Mammary epithelial cell (primary cell): ENCODE data around the gene MYO5C.

Experiments used
- CTCF ChIP-seq, 2 donors: IDR thresholded peaks in 1 of 2; conservative IDR thresholded peaks in 1 of 2; 2 replicates each; pipeline ENCODE4 v1.5.1; 2011 to 2012; ENCODE audit warnings: inconsistent platforms in 2 of 2, low read length in 2 of 2, mild to moderate bottlenecking in 2 of 2, control low read depth in 1 of 2, low read depth in 1 of 2; ENCODE audit not compliant: insufficient read depth in 1 of 2; ENCODE audit errors: extremely low read depth in 1 of 2
- EZH2 ChIP-seq: IDR thresholded peaks from 2 replicates; pipeline ENCODE4 v1.6.1; 2012; ENCODE audit warnings: low read length, inconsistent platforms, borderline replicate concordance

DNA sequence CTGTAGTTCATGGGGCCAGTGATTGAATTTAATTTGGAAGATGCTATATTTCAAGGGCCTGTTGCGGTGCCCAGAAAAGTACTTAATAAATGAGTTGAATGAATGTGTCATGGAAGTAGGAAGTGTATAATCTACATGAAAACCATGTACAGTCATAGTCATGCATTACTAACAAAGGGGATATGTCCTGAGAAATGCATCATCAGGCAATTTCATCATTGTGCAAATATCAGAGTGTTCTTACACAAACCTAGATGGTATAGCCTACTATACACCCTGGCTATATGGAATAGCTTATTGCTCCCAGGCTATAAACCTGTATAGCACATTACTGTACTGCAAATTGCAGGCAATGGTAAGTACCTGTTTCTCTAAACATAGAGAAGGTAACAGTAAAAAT, 10.7 kb upstream of the MYO5C start:
- no peak for TF ChIP-seq CTCF (conservative IDR thresholded peaks at IDR 0.05 in 1 of 2, IDR thresholded peaks at IDR 0.05 in 1 of 2; ENCODE audit: extremely low read depth in 1 of 2, insufficient read depth in 1 of 2, low read depth in 1 of 2, low read length in 2 of 2)
- no peak for TF ChIP-seq EZH2
